HG03175 (cell line): ENCODE measurements around the gene TST.

Source experiments
- ATAC-seq: cut with Tn5 transposase; IDR thresholded peaks from one replicate; pipeline ENCODE4 v1.9.1; 2021; ENCODE audit warnings: mild to moderate bottlenecking, moderate library complexity; ENCODE audit not compliant: unreplicated experiment

Gene TST

DNA sequence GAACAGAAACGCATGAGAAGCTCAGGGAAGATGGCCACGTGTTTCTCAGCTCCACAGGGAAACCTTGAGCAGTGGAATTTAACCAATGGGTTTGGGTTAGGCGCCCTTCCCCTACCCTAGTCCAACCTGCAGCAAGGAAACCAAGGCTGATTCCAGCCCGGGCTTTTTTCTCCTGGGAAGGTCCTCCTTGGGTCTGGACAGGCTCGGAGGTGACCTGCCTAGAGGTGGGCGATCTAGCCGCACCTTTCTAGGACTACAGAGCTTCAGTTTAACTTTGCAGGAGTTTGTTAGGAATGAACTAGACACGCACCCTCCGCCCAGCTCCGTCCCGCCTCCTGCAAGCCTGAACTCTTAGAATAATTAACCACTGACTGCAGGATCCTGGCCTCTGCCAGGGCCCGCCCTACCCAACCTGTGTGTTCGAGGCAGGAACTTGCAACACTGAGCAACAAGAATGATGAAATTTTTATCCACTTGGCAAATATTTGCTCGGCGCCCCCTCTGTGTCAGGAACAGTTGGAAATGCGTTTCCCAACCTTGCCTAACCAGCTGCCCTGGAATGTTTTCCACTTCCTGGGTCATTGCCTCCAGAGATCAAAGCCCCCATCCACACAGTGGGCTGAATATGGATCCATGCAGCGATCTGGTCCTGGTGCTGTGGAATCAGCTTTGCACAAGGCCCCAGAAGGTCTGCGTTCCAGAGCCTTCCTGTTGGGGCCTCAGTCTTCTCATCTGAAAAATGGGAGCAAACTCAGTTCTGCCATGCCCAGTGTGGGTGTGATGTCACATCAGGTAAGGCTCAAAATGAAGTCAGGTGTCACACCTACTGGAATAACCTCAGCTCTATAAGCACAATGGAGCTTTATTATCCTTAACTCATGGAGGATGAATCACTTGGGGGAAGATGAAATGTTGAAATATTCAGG is 13.6 kb upstream of the TST start:
- no peak for ATAC-seq

- ATAC-seq, result no peak
Observed at GRCh38 chr22:37032134-37032534, 12.9 kb upstream of the TST start.

DNA sequence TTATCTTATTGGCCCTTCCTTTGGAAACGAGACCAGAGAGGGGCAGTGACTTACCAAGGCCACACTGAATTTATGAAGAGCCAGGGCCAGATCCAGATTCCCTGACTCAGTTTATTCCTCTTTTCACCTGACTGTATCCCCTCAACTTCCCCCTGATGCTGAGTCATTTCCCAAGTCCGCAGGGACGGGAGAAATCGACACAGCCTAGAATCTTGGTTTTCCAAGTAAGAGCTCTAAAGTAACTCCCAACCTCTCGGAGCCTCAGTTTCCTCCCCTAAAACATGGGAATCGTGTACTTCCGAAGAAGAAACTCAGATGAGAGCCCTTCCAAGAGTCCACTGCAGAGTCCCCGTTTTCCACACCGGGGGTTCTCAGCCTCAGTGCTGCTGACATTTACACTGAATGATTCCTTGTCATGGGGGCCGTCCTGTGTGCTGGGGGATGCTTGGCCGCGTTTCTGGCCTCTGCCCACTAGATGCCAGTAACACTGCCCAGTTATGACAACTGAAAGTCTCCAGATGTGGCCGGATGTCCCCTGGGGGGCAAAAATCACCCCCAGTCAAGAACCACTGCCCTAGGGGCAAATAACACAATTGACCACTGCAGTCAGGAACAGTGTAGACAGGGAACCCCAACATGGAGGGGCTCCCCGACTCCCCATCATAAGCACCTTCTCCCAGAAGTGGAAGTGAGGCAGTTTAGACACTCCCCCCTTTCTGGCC is 11.5 kb upstream of the TST start:
- ATAC-seq, result no peak

DNA sequence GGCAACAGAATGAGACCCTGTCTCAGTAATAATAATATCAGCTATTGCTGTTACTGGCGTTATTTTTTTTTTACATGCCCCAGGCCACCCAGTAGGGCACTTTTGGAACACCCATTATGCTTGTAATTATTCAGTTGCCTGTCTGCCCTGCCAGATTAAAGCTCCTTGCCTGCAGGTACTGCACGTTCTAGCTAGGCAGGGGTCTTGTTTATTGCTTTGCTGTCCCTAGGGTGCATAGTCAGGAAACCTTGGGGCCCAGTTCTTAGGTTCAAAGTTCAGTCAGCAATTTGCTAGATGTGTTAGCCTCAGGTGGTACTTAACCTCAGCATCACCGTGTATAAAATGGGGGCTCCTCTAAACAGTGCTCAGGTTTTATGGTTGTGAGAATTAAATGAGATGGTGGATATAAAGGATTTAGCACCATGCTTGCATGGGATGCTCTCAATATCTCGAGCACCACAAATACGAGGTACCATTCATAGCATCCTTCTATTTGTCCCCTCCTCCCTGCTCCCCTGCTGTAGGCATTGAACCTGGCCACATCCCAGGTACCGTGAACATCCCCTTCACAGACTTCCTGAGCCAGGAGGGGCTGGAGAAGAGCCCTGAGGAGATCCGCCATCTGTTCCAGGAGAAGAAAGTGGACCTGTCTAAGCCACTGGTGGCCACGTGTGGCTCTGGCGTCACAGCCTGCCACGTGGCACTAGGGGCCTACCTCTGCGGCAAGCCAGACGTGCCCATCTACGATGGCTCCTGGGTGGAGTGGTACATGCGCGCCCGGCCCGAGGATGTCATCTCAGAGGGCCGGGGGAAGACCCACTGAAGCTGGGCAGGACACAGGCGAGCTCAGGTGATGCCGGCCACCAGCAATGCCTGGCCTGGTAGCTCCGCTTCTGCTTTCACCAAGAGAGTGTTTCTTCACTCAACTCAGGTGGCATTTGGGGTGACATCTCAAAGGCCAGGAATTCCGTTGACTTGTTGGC is 9.7 kb upstream of the TST start:
- no peak for ATAC-seq

GRCh38 chr22:37027556-37027955 is 8.3 kb upstream of the TST start:
- ATAC-seq, result no peak

GRCh38 chr22:37026325-37026724 is 7.1 kb upstream of the TST start:
- no peak for ATAC-seq

DNA sequence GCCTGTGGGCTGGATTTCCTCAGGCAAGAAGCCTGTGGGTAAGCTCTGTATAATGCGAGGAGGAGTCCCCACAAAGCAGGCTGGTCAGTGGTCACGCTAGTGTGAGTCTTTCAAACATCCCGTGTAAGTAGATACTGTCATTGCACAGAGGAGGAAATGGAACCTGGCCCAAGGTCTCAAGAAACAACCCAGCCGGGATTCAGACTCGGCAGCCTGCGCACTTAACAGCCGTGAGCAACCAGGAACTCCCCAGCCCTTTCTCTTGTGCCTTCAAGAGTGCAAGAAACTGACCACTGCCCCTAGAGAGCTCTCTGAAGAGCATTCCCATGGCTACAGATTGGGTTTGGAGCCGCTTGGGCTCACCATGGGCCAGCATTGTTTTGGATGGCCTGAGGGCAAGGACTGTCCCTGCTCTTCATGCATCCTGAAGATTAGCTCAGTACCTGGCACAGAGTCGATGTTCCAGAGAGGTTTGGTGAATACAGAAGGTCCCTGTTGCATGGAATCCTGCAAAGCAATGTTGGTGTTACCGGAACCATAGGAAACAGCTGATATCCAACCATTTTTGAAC is 6.3 kb upstream of the TST start:
- ATAC-seq, result no peak

DNA sequence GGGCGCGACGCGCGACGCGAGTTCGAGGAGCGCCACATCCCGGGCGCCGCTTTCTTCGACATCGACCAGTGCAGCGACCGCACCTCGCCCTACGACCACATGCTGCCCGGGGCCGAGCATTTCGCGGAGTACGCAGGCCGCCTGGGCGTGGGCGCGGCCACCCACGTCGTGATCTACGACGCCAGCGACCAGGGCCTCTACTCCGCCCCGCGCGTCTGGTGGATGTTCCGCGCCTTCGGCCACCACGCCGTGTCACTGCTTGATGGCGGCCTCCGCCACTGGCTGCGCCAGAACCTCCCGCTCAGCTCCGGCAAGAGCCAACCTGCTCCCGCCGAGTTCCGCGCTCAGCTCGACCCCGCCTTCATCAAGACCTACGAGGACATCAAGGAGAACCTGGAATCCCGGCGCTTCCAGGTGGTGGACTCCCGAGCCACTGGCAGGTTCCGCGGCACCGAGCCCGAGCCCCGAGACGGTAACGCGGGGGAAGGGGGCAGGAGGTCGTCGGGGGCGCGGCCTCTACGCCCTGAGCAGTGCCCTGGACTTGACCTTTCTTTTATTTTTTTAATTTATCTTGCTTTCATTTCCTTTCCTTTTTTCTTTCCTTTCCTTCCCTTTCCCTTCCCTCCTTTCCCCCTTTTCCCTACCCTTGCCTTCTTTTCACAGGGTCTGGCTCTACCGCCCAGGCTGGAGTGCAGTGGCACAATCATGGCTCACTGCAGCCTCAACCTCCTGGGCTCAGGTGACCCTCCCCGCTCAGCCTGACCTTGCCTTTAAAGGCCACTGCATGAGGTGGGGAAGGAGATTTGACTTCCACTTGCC is 5.3 kb upstream of the TST start:
- ATAC-seq, result no peak

DNA sequence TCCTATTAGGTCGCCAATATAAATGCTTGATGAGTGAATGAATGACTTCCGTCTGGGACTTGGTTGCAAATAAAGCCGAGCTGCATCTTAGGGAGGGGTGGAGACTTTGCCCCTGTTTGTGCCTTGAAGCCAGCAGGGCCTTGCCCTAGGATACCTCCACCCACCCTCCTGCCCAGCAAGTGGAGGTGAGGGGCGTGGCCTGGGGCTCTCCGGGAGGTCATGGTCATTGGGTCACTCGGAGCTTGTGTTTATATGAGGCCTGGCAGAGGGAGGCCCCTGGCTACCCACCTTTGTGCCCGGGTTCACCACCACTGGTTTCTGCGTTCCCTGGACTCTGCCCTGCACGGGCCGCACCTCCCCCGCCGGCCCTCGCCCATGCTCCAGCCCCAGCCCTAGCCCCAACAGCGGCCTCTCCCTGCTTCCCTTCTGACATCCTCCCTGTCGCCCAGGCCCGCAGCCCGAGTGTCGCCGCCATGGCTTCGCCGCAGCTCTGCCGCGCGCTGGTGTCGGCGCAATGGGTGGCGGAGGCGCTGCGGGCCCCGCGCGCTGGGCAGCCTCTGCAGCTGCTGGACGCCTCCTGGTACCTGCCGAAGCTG is 4.6 kb upstream of the TST start:
- no peak for ATAC-seq

- no peak for ATAC-seq
Observed at GRCh38 chr22:37022483-37023337, 3.5 kb upstream of the TST start.

DNA sequence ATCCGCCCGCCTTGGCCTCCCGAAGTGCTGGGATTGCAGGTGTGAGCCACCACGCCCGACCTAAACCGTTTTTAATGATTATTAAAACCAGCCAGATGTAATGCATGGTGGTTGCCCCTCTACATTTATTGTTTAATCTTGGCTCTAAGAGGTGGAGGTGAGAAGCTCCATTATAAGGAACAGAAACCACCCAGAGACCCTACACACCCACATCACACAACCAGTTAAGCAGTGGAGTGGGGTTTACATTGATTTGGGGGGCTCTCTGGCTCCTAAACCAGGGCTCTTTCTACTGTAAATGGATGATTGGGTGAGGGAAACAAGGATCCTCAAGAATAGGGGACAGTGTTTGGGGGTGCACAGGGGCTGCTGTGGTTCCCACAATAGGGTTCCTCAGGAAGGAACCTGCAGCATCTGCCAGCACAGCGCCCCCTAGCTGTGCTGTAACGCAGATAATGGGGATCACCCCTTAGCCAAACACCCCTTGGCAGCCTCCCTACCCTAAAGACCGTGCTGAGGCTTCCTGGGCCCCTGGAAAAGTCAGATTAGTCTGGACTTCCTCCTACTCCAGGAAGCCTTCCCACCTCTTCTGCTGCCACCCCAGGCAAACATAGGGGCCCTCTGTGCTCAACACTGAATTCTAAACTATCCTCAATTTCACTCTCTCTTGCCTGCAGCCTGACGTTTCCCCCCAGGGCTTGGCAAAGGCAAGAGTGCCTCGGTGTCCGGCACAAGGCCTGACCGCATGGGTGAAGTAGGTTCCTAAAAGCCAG is 2.6 kb upstream of the TST start:
- no peak for ATAC-seq

DNA sequence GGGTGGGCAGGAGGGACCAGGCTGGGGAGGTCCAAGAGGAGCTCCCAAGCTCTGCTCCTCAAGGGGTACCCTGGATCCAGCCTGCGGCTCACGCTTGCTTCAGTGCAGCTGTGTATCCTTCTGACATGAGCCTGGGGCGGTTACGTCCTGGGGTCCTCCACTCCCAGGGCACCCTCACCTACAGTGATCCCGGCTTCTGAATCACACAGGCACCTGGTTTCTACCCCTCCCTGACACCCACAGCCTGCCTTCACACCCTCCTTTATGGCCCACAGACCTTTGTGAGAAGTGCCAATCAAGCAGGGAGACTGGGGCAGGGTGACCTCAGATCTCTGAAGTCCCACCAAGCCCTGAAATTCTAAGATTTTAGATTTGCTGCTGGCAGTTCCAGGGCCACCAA is 1.8 kb upstream of the TST start:
- no peak for ATAC-seq

- ATAC-seq, result no peak
Observed at GRCh38 chr22:37020192-37020479, 889 bp upstream of the TST start.

GRCh38 chr22:37018815-37019308 is 385 bp downstream of the TST start:
- peak; percentile 37 for ATAC-seq

DNA sequence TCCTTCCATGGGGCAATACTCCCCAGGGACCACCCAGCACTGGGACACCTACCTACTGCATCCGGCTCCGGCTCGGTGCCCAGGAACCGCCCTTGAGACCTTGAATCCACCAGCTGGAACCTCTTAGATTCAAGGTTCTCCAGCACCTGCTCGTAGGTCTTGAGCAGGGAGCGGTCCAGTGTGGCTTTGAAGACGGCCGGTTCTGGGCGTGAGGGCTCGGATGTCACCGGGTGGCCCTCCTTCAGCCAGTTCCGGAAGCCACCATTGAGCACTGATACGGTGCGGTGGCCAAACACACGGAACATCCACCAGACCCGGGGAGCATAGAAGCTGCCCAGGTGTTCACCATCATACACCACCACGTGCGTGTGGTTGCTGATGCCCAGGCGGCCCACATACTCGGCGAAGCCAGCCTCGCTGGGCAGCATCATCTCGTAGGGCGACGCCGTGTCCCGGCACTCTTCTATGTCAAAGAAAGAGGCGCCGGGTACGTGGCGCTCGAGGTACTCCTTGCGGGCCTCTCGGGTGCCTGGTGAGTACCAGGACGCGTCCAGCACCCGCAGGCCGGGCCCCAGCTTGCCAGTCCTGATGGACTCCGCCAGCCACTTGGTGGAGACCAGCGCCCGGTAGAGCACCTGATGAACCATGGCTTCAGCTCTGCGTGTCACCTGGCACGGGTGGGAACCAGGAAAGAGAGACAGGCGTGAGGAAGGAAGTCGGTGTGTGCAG is 997 bp downstream of the TST start:
- no peak for ATAC-seq

DNA sequence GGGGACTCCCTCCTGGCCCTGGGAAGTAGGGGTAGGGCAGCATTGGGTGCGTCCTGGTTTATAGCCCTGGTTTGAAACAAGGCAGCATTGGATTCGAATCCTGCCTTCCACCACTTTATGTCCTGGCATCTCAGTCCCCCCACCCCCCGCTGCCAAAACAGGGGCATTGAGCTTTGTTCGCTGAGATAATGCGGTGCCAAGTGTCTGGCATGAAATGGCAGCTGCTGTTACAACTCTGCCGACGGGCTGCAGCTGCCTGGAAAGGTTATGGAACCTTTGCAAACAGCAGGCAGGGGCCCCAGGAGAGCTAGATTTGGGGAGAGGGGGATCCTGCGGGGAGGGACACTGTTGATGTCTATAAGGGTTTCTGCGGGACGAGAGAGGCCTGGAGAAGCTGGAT is 1.9 kb downstream of the TST start:
- ATAC-seq, result no peak
